NT2/D1 (cell line): ENCODE results near the gene KCNK3.
A peak's percentile ranks its signal among the peaks of the same experiment; 100 is the strongest.

Experiments
- DNase-seq: peaks from one replicate; pipeline ENCODE4 v3.0.0-alpha.2; 2011; ENCODE audit warnings: low read depth, low spot score
- H3K27me3 ChIP-seq: 2 replicates; pipeline ENCODE4 v1.6.0; 2011; ENCODE audit warnings: mild to moderate bottlenecking; ENCODE audit not compliant: insufficient read length, insufficient read depth
- H3K36me3 ChIP-seq: 2 replicates; pipeline ENCODE4 v1.6.1; 2011; ENCODE audit warnings: mild to moderate bottlenecking, low read length, mixed read lengths; ENCODE audit not compliant: insufficient read depth, insufficient read length
- H3K4me1 ChIP-seq: 2 replicates; pipeline ENCODE4 v1.5.1; 2011; ENCODE audit not compliant: insufficient read depth, insufficient read length
- H3K4me3 ChIP-seq: 2 replicates; pipeline ENCODE4 v1.5.1; 2011; ENCODE audit warnings: low read depth; ENCODE audit not compliant: insufficient read length
- H3K9ac ChIP-seq: 2 replicates; pipeline ENCODE4 v1.6.0; 2011; ENCODE audit warnings: low read depth; ENCODE audit not compliant: insufficient read length
- H3K9me3 ChIP-seq: 2 replicates; pipeline ENCODE4 v1.5.1; 2011; ENCODE audit warnings: mild to moderate bottlenecking, low read length; ENCODE audit not compliant: insufficient read depth
- SUZ12 ChIP-seq: IDR thresholded peaks from 2 replicates; pipeline ENCODE4 v1.6.1; 2011; ENCODE audit not compliant: insufficient read length, insufficient read depth; ENCODE audit errors: extremely low read depth
- YY1 ChIP-seq: IDR thresholded peaks from 2 replicates; pipeline ENCODE4 v1.6.1; 2011; ENCODE audit not compliant: insufficient read length, insufficient read depth
- ZNF274 ChIP-seq: IDR thresholded peaks from 2 replicates; pipeline ENCODE4 v1.6.1; 2011; ENCODE audit warnings: mild to moderate bottlenecking, low read depth, low read length

The KCNK3 gene

DNA sequence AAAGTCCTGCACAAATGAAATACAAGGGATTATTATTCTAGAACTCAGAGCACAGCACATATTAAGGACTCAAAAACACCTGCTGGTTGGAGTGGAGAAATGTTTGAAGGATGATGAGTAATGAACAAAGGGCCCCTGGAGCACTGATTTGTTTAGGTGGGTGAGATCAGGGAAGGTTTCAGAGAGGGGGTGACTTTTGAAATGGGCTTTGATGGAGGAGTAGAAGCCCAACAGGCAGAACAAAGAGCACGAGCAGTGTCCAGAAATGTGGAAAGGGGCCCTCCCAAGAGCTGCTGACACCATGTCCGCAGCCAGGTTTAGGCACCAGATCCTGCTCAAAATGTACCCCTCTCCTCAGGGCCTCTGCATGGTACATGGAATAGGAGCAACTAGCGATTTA is 23.8 kb downstream of the KCNK3 start:
- no peak for DNase-seq
- TF ChIP-seq SUZ12, result no peak
- TF ChIP-seq YY1, result no peak
- no peak for TF ChIP-seq ZNF274
- H3K27me3 ChIP-seq, result no peaks in the 10 kb centered on the region
- H3K36me3 ChIP-seq, result no peaks in the 10 kb centered on the region
- no peak overlapping the region for H3K9ac ChIP-seq
- peaks cover 10% of the 10 kb centered on the region for H3K4me1 ChIP-seq
- no peaks in the 10 kb centered on the region for H3K9me3 ChIP-seq
- H3K4me3 ChIP-seq, result no peak overlapping the region

- H3K4me3 ChIP-seq, result no peak overlapping the region
- H3K9ac ChIP-seq, result no peak overlapping the region
- H3K27me3 ChIP-seq, result no peaks in the 10 kb centered on the region
- H3K9me3 ChIP-seq, result no peaks in the 10 kb centered on the region
- no peak for DNase-seq
- no peak for TF ChIP-seq ZNF274
- no peak for TF ChIP-seq YY1
- no peak for TF ChIP-seq SUZ12
- no peaks in the 10 kb centered on the region for H3K36me3 ChIP-seq
- H3K4me1 ChIP-seq, result peaks cover 12% of the 10 kb centered on the region
Observed at GRCh38 chr2:26716769-26717168, 24.2 kb downstream of the KCNK3 start.

DNA sequence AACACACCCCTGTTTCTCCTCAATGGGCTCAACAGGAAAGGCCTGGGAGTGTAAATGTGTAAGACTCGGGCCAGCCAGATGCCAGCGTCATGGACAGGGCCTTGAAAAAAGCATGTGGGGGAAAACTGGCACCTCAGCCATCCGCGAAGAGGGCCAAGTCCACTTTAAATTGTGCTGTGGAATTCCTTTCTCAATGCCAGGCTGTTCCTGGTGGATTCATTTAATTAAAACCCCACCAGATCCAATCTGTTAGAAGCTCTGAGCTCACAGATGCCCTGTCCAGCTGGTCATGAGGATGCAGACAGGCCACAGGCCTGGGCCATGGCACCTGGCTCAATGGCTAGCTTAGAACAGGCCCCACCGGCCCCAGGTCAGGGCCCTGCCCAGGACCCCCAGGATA is 24.8 kb downstream of the KCNK3 start:
- H3K9me3 ChIP-seq, result no peaks in the 10 kb centered on the region
- no peak overlapping the region for H3K9ac ChIP-seq
- no peaks in the 10 kb centered on the region for H3K36me3 ChIP-seq
- H3K4me3 ChIP-seq, result no peak overlapping the region
- DNase-seq, result no peak
- TF ChIP-seq YY1 (no peak), SUZ12 (no peak), ZNF274 (no peak)
- peaks cover 12% of the 10 kb centered on the region for H3K4me1 ChIP-seq
- no peaks in the 10 kb centered on the region for H3K27me3 ChIP-seq

GRCh38 chr2:26718949-26719686 is 26.6 kb downstream of the KCNK3 start:
- H3K9me3 ChIP-seq, result no peaks in the 10 kb centered on the region
- no peaks in the 10 kb centered on the region for H3K36me3 ChIP-seq
- peaks cover 12% of the 10 kb centered on the region for H3K4me1 ChIP-seq
- H3K4me3 ChIP-seq, result no peak overlapping the region
- no peaks in the 10 kb centered on the region for H3K27me3 ChIP-seq
- no peak overlapping the region for H3K9ac ChIP-seq
- no peak for DNase-seq
- TF ChIP-seq ZNF274 (no peak), SUZ12 (no peak)

DNA sequence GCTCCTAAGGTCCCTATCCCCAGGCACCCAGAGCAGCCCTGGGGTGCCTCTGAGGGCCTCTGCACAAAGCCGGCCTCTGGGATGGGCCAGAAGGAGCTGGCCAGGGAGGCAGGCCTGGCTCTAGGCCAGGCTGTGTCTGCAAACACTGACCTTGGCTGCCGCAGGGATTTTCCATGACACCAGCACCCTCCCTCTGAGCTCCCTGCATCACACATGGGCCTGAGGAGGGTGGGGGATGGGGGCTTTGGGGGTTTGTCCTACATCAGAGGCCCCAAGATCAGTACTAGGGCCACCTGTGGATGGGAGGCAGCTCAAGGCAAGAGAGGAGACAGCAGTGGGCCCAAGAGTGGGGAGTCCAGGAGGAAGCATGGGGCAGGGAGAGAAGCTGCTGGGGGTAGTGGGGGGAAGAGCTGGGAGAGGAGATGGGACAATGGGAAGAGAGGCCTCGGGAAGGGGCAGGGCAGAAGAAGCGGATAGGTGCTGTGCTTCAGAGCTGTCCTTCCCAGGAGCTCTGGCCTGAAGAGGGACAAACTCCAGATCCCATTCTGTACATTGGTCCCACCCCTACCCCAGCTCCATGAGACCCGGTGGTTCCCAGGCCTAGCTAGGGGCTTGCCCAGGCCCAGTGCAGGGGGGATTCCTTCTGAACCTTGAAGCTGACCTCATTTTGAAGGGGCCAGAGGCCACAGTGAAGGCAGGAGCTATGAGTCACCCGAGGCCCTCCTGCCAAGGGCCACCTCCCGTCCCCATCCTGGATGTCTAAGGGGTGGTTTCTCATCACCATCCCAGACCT is 28.0 kb downstream of the KCNK3 start:
- H3K9me3 ChIP-seq, result no peaks in the 10 kb centered on the region
- no peaks in the 10 kb centered on the region for H3K27me3 ChIP-seq
- H3K4me3 ChIP-seq, result no peak overlapping the region
- H3K9ac ChIP-seq, result no peak overlapping the region
- no peak for DNase-seq
- TF ChIP-seq YY1 (no peak), SUZ12 (no peak), ZNF274 (no peak)
- no peaks in the 10 kb centered on the region for H3K36me3 ChIP-seq
- H3K4me1 ChIP-seq, result peaks cover 12% of the 10 kb centered on the region

GRCh38 chr2:26721115-26722032 is 28.9 kb downstream of the KCNK3 start:
- no peak overlapping the region for H3K4me3 ChIP-seq
- H3K9ac ChIP-seq, result no peak overlapping the region
- DNase-seq, result peak; percentile 32
- H3K36me3 ChIP-seq, result no peaks in the 10 kb centered on the region
- TF ChIP-seq ZNF274 (no peak), YY1 (no peak), SUZ12 (no peak)
- peaks cover 12% of the 10 kb centered on the region for H3K4me1 ChIP-seq
- no peaks in the 10 kb centered on the region for H3K27me3 ChIP-seq
- no peaks in the 10 kb centered on the region for H3K9me3 ChIP-seq
